ENCODE data around the gene STAB1. TPM values are rescaled to one million over a fixed set of nuclear protein-coding genes. Genes with fewer than 3 reads are reported as not detected.

Gene STAB1
- polyA plus RNA-seq, 3 donors = 40.7 to 46.6 (median 45.0) TPM

DNA sequence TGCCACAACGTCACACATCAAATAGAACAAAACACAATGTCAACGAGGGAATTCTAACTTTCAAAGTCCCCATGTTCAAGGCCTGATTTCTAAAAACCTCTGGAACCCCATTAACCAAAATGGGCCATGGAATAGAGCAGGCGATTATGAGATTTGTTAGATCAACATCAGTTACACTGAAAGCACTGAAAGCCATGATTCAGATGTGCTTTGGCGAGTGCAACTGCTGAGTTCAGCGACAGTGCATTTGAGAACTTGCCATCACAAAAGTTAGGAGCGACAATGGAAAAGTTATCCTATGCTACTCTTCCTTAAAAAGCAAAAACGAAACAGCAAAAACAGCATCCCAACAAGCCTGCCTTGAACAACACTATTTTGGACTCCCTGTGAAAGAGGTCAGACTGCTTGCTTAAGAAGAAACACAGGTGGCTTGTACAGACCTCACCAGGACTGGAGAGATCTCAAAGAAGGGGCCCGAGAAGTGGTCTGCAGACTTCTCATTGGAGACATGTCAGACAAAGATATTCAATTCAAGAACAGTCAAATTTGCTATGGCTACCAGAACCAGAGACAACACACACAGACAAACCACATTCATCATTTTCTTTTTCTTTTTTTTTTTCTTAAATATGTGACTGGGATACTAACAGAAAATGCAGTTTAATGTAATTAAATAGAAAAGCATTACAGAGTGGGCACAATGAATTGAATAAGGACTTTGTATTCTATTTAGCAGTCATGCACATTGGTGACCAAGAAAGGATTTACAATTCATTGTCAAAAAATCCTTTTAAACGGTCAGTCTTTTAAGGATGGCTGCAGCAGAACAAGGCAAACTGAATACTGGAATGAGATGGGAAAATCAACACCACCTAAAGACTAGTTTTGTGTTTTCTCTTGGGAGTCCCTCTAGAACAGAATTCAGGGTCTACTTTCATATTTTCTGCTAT, 62.1 kb downstream of the STAB1 start:
- DNase-seq = no peak

DNA sequence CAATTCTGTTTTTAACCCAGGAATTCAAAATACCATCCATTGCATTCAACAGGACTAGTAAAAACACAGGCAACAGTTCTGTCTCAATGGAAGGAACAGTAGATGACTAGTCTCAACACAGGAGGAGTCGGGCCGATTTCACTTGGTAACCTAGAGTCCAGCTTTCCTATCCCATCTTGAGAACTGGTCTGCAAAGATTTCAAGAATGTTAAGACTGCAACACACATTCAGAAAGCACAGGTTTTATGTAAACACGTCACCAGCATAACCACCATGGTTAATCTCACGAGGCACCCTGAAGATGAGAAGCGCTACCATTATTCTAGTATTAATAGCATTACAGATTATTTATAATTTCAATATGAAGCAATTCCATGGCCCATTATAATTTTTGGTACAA, 63.3 kb downstream of the STAB1 start:
- no peak for DNase-seq

DNA sequence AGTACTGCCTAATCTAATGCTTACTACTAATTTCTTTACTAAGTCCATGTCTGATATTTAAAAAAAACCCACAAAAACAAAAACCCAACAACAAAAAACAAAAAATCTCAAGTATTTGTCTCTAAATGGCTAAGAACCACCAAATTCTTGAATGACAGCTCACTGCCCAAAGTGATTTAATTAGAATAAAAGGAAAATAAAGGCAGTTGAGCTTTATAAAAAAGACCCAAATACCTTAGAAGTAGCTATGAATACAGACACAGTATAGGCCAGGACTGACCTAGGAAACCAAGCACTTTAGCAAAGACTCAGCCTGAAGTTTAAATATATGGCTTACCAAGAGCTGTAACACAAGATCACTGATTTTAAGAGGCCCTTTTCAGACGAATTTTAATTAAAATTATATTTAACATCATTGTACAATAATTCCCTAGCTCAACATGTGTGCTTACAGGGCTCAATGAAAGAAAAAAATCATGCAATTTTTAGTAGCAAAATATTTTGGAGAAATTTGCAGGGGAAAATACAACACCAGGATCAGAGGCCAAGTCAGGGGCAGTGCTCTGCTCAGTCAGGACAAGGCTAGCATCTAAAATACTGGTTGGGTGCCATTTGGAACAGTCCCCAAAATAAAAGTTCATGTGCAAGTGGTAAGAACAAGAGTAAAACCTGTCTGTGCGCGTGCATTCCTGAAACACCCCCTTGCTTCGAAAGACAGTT, 66.0 kb downstream of the STAB1 start:
- DNase-seq = no peak

GRCh38 chr3:52563984-52564383, 68.8 kb downstream of the STAB1 start:
- no peak for DNase-seq

GRCh38 chr3:52568069-52568468, 72.9 kb downstream of the STAB1 start:
- no peak for DNase-seq

DNA sequence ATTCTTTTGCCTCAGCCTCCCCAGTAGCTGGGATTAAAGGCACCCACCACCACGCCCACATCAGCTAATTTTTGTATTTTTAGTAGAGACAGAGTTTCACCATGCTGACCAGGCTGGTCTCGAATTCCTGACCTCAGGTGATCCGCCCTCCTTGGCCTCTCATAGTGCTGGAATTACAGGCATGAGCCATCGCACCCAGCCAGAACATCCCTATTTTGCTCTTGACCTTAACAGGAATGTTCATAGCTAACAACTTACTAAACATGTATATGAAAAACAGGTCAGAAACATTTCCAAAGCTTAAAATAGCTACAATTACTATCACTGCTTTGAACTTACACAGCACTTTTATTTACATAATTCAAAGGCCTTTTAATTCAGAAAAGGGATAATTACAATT, 74.9 kb downstream of the STAB1 start:
- no peak for DNase-seq

DNA sequence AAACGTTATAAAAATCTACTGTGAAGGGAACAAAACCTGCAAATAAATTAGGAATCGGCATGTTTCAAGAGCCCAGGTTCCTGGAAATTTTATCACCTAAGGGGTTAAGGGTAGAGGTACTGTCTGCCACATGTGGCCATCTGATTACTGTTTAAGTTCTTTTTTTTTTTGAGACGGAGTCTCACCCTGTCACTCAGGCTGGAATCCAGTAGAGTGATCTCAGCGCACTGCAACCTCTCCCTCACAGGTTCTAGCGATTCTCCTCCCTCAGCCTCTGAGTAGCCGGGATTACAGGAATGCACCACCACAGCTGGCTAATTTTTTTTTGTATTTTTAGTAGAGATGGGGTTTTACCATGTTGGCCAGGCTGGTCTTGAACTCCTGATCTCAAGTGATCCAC, 77.1 kb downstream of the STAB1 start:
- DNase-seq = no peak

Other genes starting within 250 kb of the STAB1 start
- gene PPM1M, start 249.6 kb upstream of the STAB1 start, polyA plus RNA-seq (ENCODE audit: insufficient read length in 3 of 3) = 10 to 100 TPM; 18.1 to 19.9 (median 19.0) TPM
- 10 to 100 TPM; 92.6 to 93.6 (median 92.9) TPM for gene WDR82, start 216.7 kb upstream of the STAB1 start, polyA plus RNA-seq (ENCODE audit: insufficient read length in 3 of 3)
- 10 to 100 TPM; 44.4 to 49.3 (median 45.8) TPM for gene GLYCTK, start 207.5 kb upstream of the STAB1 start, polyA plus RNA-seq (ENCODE audit: insufficient read length in 3 of 3)
- 10 to 100 TPM in 2 of 3 donors, 1 to 10 TPM in 1; 8.2 to 15.9 (median 13.6) TPM for gene DNAH1, start 179.0 kb upstream of the STAB1 start, polyA plus RNA-seq (ENCODE audit: insufficient read length in 3 of 3)
- 10 to 100 TPM; 81.6 to 89.2 (median 82.3) TPM for gene BAP1, start 85.3 kb upstream of the STAB1 start, polyA plus RNA-seq (ENCODE audit: insufficient read length in 3 of 3)
- gene PHF7, start 84.7 kb upstream of the STAB1 start, polyA plus RNA-seq (ENCODE audit: insufficient read length in 3 of 3) = 10 to 100 TPM in 2 of 3 donors, 1 to 10 TPM in 1; 7.6 to 13.0 (median 10.8) TPM
- gene SEMA3G, start 50.2 kb upstream of the STAB1 start, polyA plus RNA-seq (ENCODE audit: insufficient read length in 3 of 3) = 10 to 100 TPM; 30.0 to 34.1 (median 32.7) TPM
- gene TNNC1, start 41.3 kb upstream of the STAB1 start, polyA plus RNA-seq (ENCODE audit: insufficient read length in 3 of 3) = 1 to 10 TPM; 6.8 to 7.2 (median 7.0) TPM
- 100 to 1,000 TPM; 112 to 148 (median 133) TPM for gene NISCH, start 39.7 kb upstream of the STAB1 start, polyA plus RNA-seq (ENCODE audit: insufficient read length in 3 of 3)
- gene NT5DC2, start 38.5 kb downstream of the STAB1 start, polyA plus RNA-seq (ENCODE audit: insufficient read length in 3 of 3) = 100 to 1,000 TPM; 138 to 202 (median 154) TPM
- 10 to 100 TPM; 20.5 to 23.9 (median 23.6) TPM for gene UQCC5, start 41.3 kb downstream of the STAB1 start, polyA plus RNA-seq (ENCODE audit: insufficient read length in 3 of 3)
- 10 to 100 TPM; 56.4 to 60.4 (median 59.4) TPM for gene PBRM1, start 190.6 kb downstream of the STAB1 start, polyA plus RNA-seq (ENCODE audit: insufficient read length in 3 of 3)
- 100 to 1,000 TPM in 2 of 3 donors, 10 to 100 TPM in 1; 92.6 to 111 (median 106) TPM for gene GNL3, start 190.7 kb downstream of the STAB1 start, polyA plus RNA-seq (ENCODE audit: insufficient read length in 3 of 3)
- 100 to 1,000 TPM; 122 TPM for gene GLT8D1, start 210.5 kb downstream of the STAB1 start, polyA plus RNA-seq (ENCODE audit: insufficient read length in 3 of 3)
- 100 to 1,000 TPM; 144 to 155 (median 155) TPM for gene SPCS1, start 210.8 kb downstream of the STAB1 start, polyA plus RNA-seq (ENCODE audit: insufficient read length in 3 of 3)